Brain microvascular endothelial cell (primary cell): ENCODE data around the gene CACHD1.
A peak's percentile ranks its signal among the peaks of the same experiment; 100 is the strongest.

Experiments
- DNase-seq: peaks from one replicate; pipeline ENCODE4 v3.0.0-alpha.2; 2020
- H3K27ac ChIP-seq: fragments of 250-450 bp; sonication (Bioruptor Pico); 2 replicates; pipeline ENCODE4 v1.5.1; 2020; ENCODE audit warnings: mild to moderate bottlenecking, moderate library complexity
- H3K27me3 ChIP-seq: fragments of 250-450 bp; sonication (Bioruptor Pico); replicated peaks from 2 replicates; pipeline ENCODE4 v1.5.1; 2020; ENCODE audit warnings: mild to moderate bottlenecking
- H3K36me3 ChIP-seq: fragments of 250-450 bp; sonication (Bioruptor Pico); replicated peaks from 2 replicates; pipeline ENCODE4 v1.5.1; 2020; ENCODE audit warnings: mild to moderate bottlenecking
- H3K4me3 ChIP-seq: 2 replicates; pipeline ENCODE4 v1.5.1; 2011; ENCODE audit warnings: low read depth, mild to moderate bottlenecking, control low read depth, low read length, moderate library complexity
- in situ Hi-C: cut with HindIII; loops from 2 replicates; pipeline ENCODE4 v1.10.0; 2017; ENCODE audit warnings: low sequenced_read_pairs, low pct_ligation_motif_present
- TF ChIP-seq, protein P1 (sequence below): IDR thresholded peaks from 2 replicates; pipeline ENCODE4 v1.5.1; 2011; ENCODE audit warnings: low read depth, mild to moderate bottlenecking, moderate library complexity, low read length, control low read depth, inconsistent platforms; ENCODE audit errors: missing control alignments

CACHD1 gene

DNA sequence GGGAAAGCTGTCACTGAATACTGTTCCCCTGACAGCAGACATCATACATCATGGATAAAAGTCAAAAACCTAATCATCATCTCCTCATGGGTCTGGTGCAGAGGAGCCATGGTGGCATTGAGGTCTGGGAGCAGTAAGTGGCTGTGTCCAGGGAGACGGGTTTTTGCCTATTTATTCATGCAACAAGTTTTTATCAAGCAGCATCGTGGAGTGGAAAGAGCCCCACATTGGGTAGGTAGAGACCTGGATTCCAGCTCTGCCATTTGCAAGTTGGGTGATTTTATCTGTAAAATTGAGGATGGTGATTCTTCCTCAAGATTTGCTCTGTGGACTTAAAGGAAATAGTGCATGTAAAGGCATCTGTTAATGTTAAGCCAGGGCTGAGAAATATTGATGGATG is 4.2 kb downstream of the CACHD1 start:
- Histone ChIP-seq H3K4me3 (no peak overlapping the region), H3K27me3 (no peaks in the 10 kb centered on the region), H3K27ac (no peak overlapping the region), H3K36me3 (no peaks in the 10 kb centered on the region)
- TF ChIP-seq, protein P1, sequence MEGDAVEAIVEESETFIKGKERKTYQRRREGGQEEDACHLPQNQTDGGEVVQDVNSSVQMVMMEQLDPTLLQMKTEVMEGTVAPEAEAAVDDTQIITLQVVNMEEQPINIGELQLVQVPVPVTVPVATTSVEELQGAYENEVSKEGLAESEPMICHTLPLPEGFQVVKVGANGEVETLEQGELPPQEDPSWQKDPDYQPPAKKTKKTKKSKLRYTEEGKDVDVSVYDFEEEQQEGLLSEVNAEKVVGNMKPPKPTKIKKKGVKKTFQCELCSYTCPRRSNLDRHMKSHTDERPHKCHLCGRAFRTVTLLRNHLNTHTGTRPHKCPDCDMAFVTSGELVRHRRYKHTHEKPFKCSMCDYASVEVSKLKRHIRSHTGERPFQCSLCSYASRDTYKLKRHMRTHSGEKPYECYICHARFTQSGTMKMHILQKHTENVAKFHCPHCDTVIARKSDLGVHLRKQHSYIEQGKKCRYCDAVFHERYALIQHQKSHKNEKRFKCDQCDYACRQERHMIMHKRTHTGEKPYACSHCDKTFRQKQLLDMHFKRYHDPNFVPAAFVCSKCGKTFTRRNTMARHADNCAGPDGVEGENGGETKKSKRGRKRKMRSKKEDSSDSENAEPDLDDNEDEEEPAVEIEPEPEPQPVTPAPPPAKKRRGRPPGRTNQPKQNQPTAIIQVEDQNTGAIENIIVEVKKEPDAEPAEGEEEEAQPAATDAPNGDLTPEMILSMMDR: no peak
- in situ Hi-C loops: no loop called here
- DNase-seq: no peak

DNA sequence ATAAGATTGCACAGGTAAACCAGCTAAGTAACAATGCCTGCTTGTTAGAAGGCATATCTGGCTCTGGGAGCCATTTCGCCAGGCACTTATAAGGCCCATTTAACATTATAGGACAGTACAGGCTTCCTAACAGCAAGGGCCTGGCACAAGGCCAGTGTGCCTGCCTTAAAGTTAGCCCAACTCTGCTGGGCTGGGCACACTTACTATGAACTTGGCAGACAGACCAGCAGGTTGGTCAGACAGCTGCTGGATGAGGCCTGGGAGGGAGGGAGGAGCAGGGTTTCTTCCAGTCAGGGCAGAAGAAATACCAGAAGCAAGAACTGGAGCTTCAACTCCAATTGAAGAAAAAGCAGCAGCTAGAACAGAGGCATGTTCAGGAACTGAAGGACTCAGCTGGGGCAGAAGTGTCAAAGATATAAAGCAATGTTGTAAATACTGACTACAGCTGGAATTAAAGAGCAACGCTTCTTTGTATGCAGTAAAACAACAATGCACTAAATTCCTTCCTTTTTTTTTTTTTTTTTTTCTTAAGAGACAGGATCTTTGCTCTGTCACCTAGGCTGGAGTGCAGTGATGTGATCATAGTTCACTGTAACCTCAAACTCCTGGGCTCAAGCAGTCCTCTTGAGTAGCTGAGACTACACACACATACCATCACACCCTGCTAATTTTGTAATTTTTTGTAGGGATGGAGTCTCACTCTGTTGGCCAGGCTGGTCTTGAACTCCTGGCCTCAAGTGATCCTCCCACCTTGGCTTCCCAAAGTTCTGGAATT is 4.9 kb downstream of the CACHD1 start:
- DNase-seq: no peak
- Histone ChIP-seq H3K27me3 (no peaks in the 10 kb centered on the region), H3K36me3 (no peaks in the 10 kb centered on the region), H3K4me3 (no peak overlapping the region), H3K27ac (no peak overlapping the region)
- in situ Hi-C loops: no loop called here
- TF ChIP-seq, protein P1: no peak

DNA sequence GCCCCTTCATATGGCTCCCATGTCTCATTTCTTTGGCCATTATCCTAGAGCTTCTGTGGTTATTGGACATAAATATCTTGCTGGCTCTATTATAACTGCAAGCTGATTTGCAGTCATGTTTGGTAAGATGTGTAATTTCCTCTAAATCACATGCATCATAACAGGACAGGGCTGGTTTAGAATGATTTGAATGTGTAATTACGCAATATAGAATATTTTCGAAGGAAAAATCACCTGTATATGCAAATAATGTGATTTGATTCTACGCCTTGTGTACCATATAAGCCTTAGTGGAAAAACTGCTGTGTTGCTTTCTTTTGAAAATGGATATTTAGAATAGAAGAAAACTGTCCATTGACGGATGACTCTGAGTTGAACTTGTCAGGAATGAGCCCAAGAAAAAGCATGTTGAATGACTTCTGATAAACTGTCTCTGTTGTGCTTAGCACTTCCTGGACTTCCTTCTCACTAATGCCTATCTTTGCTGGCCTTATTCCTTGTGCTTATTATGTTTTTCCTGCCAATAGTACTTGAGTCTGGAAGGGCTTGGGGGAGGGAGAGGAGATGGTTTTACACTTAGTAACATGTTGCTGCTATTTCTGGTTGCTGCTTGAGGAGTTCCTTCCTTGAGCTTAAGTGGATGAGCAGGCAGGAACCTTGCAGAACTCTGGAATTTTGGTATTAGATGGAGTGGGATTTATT is 6.5 kb downstream of the CACHD1 start:
- Histone ChIP-seq H3K27ac (no peak overlapping the region), H3K4me3 (no peak overlapping the region), H3K36me3 (no peaks in the 10 kb centered on the region), H3K27me3 (no peaks in the 10 kb centered on the region)
- in situ Hi-C loops: no loop called here
- peak; percentile 71 for DNase-seq
- TF ChIP-seq, protein P1: no peak

DNA sequence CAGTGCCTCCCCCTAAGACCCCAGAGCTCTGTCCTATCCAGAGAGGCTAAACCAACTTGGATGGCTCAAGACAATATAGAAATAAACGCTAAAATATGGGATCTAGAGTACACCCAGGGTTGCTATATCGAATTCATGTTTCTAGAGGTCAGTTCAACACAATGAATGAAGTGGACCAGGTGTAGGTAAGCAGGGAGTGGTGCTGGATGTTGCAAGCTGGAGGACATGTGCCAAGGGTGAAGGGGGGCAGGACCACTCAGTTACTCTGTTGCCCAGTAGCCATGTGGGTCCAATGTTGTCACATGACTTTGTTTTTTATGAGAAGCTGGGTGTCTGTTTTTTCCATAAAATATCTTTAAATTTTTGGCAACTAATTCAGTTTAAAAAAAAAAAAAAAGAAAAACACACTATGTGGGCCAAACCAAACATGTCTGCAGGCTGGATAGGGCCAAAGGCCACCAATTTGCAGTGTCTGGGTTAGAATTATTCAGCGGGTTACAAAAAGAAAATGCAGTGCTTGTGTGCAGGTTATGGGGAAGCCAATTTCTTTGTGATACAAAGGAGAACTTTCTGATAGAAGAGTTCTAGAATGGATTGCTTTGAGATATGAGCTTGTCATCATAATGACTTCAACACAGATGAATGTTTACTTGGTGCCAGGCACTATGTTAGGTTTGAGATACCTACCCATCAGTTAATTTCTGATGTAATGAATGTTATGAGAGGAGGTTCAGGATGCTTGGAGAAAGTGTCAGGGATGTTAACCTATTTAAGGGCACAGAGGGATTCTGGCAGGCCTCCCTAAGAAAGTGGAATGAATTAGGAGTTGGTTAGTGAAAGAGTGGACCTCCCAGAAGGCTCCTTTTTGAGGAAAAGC is 8.9 kb downstream of the CACHD1 start:
- Histone ChIP-seq H3K27me3 (no peaks in the 10 kb centered on the region), H3K27ac (no peak overlapping the region), H3K4me3 (no peak overlapping the region), H3K36me3 (no peaks in the 10 kb centered on the region)
- no peak for DNase-seq
- TF ChIP-seq, protein P1: no peak
- in situ Hi-C loops: no loop called here

DNA sequence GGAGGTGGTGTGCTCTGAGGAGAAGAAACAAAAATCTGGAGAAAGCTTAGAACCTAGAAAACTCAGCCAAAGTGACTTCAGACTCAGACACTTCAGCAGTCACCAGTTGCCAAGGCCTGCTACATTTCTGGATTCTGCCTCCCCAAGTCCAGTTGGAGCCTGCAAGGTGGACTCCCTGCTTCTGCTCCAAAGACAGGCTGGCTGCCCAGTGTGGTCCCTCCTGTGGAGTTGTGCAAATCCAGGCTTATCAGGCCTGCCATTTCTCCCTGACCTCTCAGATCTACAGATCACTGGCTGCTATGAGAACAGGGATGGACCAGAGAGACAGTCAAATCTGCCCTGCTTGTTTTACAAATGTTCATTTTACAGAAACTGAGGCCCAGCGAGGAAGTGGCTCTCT is 9.9 kb downstream of the CACHD1 start:
- DNase-seq: no peak
- Histone ChIP-seq H3K4me3 (no peak overlapping the region), H3K27ac (no peak overlapping the region), H3K36me3 (no peaks in the 10 kb centered on the region), H3K27me3 (no peaks in the 10 kb centered on the region)
- TF ChIP-seq, protein P1: no peak
- in situ Hi-C loops: no loop called here
